GM21717 (cell line): Measurements from ENCODE around the gene KIF26A.

Experiments
- ATAC-seq: cut with Tn5 transposase; IDR thresholded peaks from one replicate; pipeline ENCODE4 v1.9.1; 2021; ENCODE audit warnings: mild to moderate bottlenecking, moderate library complexity; ENCODE audit not compliant: unreplicated experiment

KIF26A gene

DNA sequence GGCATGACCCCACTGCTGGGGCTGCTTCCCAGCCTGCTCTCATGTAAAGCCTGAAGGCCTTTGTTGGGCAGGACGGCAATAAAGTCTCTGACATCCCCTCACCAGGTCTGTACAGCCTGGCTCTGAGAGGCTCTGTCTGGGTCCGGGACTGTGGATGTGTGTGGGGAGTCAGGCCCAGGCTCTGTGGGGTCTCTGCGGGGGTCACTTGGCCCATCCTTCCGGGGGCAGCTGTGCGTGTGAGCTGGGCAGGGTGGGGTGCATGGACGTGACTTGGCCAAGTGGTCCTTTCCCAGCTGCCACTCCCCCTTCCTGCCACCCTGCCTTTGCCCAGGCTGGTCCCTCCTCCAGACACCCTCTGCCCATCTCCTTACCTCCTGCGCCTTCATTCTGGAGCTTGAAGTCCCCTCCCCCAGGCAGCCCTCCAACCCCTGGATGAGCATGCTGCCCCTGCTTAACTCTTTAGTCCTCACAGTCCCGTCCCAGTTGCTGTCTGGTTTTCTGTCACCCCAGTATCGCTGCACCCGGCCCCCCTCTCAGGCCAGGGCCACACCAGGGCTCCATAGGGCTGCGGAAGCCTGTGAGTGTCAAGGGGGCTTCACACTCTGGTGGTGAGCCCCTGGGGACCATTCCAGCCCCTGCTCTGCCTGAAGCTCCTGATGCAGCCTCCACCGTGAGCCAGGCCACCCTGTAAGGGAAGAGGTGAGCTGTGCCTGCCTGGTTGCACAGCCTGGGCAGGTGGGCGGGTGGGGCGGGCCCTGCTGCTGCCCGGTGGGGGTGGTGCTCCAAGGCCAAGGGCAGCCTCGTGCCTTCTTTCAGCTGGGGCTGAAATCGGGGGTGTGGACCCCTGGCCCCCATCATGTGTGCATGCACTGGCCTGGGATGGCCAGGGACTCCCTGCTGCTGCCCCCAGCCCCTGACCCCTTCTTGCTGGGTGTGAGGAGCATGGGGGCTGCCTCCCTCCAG lies 25.5 kb upstream of the KIF26A start:
- ATAC-seq = no peak

DNA sequence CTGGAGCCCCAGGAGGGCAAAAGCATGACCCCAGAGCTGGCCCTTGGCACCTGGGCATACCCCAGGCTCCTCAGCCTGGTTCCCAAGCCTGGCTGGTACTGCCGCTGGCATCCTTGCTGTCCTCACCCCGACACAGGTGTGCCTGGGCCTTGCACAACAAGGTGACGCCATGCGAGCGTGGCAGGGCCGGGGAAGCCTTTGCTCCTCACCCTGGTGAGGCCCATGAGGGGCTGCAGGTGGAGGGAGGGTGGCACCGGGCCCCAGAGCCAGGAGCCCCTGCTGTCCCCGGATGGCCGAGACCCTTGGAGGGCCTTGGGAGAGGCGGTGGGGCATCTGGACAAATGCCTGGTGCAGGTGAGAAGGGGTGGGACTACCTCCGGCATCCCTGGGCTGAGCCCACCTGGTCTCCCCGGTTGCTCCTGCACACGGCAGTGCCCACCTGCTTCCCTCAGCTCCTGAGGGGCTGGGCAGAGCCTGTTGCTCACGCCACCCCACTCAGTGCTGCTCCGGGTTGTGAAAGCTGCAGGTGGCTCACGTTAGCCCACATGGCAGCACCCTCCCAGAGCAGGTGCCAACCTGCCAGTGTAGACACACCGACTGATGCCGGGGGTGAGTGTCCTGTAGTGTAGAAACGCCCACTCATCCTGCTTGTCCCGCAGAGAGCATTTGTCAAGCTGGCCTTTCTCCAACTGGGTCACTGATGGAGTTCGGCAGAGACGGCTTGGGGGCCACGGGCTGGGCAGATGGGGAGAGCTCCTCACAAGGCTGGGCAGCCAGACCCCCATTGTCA lies 24.6 kb upstream of the KIF26A start:
- no peak for ATAC-seq

DNA sequence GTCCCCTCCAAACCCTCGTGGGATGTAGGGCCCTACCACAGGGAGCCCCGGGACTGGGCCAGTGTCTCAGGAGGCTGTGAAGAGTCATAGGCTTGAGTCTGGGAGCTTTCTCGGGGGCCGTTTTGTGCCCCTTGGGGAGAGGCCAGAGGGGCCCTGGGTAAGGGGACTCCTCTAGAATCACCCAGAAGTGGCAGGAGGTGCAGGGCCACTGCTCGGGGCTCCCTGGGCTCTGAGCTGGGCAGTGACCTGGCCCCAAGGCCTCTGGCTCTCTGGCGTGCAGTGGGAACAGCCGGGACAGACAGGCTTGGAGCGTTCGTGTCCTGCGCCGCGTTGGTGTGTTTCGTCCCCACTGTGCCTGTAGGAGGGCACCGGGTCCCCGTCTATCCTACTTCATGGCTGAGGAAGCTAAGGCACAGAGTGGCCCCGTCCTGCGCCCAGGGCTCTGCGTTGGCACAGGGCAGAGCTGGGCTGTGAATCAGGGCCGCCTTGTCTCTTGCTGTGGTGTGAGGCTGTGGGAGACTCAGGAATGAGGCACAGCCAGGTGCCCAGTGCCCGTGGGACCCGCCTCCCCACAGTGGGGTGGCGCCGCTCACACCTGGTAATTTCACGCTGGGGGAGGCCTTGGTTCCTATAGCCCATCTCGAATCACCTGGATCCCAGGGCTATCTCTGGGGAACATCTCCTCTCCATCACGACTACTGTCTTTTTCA lies 23.8 kb upstream of the KIF26A start:
- ATAC-seq = no peak

DNA sequence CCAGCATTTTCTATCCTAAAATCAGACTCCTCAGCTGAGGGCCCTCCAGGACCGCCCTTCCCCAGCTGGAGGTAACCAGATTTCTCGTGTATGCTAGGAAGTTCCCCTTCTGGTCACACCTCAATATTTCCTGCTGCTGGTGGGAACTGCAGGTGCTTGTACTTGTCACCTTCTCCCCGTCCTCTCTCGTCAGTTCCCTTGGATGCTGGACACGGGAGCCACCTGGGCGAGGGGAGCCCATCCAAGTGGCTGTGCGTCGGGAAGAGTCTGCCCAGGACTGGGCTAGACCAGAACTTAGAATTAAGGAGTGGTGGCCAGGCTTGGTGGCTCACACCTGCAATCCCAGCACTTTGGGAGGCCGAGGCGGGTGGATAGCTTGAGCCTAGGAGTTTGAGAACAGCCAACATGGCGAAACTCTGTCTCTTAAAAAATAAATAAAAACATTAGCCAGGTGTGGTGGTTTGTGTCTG lies 23.2 kb upstream of the KIF26A start:
- no peak for ATAC-seq

DNA sequence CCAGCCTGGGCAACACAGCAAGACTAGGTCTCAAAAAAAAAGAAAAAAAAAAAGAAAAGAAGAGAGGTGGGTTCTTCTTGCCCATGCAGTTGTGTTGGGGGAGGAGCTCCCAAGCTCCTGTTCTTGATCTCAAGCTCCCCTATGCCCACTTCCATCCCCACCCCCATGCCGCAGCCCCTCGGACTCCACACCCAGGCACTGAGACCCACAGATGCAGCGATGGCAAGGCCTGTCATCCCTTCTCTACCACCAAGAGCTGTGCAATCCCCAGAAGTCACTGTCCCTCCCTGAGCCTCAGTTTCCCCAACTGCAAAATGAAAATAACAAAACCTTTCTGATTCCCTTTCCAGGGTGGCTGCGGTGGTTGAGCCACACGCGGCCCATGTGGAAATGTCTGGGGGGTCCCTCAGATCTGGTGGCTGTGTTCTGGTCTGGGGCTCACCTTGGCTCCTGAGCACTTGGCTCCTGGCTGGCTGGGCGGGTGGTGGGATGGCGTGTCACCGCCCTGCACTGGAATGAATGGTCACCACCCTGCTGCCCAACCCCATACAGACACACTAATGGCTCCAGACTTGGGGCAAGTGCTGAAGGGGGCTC lies 22.6 kb upstream of the KIF26A start:
- no peak for ATAC-seq

DNA sequence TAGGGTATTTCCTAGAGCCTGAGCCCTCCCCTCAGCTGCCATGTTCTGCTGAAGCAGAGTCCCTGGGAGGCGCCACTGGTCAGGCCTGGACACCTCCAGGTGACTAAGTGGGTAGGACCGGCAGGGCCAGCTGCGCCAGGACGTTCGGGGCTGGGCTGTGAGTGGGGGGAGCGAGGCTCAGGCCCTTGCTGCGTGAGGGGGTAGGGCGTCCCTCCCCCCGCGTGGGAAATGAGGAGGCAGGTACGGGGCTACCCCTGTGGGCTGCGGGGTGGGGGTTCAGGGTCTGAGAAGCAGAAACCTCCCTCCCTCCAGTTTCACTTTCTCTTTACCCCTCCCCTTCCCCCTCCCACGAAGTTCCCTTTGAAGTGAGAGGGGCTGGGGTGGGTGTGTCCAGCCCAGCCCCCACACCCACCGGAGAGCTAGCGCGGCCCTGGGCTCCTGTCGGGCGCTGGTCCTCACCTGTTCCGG lies 22.1 kb upstream of the KIF26A start:
- ATAC-seq = no peak

DNA sequence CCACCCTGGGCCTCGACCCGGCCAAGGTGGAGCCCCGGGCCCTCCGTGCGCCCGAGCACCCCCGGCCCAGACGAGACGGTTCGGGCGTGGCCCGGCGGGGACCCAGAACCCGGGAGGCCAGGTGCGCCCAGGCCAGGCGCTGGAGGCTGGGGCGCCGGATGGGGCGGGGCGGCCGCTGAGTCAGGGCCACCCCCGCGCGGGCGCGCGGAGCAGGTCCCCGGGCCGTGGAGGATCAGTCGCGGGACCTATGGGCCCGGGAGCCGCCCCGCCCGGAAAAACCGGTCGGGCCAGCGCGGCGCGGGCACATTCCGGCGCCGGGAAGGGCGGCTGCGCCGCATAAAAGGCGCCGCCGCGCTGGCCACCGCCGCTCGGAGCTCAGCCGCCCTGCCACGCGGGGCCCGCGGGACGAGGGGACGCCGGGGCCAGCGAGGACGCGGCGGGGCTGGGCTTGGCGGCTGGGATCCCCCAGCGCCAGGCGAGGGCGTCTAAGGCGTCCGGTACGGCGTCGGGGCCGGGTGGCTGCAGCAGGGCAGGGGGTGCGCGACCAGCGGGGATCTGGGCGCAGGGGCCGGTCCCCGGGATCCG lies 21.5 kb upstream of the KIF26A start:
- ATAC-seq = no peak

DNA sequence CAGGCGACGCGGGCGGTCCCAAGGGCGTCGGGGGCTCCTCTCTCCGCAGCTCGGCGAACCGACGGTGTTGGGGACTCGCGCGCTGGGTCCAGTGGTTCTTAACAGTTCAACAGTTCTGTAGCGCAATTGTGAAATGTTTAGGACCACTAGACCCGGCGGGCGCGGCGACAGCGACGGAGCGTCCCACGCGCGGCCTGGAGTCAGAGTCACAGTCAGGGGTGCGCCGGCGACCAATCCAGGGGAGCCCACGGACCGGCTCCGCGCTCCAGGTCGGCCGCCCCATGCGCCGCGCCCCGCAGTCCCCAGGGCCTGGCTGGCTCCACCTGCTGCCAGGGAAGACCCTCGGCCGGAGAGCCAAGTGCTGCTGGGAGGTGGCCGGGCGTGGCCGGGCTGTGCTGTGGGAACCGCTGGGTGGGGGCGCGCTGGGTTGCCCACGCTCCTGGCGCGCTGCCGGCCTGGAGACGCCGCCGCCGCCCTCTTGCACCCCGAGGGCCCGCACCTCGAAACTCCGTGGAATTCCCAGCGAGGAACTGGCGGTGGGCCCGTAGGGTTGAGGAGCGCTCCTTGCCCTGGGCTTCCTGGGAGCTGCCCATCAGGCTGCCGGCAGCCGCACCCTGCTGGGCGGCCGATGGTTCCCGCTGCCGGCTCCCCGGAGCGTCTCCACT lies 20.9 kb upstream of the KIF26A start:
- ATAC-seq = no peak

DNA sequence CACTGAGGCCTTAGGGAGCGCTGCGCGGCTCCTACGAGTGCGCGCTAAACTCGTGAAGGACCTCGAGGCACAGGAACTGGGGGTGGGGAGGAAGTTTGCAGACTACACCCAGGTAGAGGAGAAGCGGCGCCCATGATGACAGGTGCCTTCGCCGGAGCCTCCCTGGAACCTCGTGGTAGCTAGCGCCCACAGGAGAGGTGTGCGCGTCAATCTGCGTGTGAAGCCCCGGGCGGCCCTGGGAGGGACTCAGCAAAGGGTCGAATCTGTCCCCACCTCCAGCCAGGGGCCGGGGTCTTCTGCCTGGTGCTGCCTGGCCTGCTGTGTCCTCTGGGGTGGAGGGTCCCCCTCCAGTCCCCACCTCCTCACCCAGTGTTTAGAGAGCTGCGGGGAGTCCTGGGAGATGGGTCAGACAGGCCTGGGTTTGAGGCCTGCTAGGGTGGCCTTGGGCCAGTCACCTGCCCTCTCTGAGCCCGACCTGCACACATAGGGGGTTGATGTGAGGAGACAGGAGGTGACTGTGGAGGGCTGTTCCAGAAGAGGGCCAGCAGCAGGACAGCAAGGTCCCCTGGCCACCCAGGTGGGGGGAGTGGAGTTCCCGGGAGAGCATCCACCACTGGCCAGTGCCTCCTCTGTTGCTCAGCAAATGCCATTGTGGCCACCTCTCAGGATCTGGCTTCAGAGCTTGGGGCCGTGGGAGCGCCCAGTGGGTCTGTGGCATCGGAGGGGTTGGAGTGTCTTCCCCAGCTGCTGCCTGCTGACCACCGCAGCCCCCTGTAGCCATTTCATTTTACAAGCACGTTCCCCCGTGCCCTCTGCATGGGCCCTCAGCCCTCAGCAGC lies 20.2 kb upstream of the KIF26A start:
- no peak for ATAC-seq

DNA sequence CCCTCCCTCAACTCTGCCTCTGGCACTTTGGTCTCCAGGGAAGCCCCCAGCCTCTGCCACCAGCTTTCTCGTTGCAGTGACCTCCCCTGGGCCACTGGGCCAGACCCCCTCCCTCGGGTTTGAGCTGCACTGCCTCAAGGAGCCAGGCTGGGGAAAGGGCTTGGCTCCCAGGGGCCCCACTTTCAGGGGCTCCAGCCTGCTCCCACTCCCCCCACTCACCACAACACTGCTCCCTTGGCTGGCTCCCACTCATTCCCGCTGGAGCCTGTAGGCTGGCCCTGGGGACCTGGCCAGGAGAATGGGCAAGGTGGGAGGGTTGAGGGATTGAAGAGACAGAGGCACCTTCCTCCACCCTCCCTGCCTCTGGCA lies 19.3 kb upstream of the KIF26A start:
- no peak for ATAC-seq

DNA sequence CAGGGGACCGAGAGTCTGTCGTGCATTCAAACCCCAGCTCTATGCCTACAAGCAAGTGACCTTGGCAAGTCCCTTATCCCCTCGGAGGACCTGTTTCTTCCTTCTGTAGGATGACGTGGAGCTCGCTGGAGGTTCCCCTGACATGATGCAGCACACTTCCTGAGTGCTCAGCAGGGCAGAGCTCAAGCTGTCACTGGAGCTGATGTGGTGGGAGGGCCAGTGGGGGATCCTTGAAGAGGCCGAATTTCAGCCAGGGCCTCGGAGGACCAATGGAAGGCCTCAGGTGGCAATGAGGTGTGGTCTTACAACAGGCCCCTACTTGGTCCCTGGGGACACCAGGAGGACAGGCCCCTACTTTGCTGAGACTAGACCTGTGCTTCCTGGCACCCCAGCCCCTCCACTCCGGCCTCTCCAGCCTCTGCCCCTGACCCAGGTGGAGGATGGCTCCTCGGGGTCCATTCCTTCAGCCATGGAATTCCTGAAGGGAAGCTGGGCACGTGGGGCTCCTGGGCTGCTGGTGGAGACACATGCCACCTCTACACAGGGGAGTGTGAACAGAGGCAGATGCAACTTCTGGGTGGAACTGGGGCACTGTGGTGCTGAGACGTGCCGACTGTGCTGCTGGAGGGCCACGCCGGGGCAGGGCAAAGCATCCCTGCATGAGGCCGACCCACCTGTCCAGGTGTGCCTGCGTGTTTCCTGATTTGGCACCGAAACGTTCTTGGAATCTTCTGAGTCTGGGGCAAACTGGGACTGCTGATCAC lies 18.7 kb upstream of the KIF26A start:
- ATAC-seq = no peak

DNA sequence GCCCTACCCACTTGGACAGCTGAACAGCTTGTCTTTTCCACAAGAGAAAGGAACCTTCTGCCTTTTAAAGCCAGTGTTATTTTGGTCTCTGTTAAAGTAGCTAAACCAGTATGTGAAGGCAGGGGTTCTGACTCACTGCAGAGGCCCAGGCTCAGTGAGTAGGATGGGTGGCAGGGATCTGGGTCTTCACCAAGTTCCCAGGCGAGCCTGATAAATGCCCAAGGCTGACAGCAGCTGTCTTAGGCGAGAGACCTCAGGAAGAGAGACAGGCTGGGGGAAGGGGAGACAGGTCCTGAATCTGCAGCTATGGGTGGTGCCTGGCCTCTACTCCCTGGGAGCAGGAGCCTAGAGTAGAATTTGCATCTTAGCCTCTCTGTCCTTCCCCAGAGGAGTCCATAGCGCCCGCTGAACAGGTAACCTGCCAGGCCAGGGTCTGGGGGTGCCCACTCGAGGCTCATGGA lies 18.1 kb upstream of the KIF26A start:
- no peak for ATAC-seq

DNA sequence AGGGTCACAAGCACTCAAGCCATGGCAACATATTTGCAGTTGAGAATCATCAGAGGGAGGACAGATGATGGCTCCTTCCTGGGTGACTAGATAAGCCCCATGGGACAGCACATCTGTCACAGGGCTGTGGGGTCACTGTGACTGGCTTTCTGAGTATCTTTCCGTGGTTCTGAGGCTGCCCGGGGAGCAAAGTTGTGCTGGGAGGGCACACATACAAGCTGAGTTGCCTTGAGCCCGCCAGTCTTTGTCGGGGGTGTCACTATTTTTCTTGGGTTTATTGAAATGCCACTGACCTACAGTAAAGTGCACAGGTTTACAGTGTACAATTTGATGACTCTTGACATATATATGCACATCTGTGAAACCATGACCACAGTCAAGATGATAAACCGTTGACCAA lies 17.2 kb upstream of the KIF26A start:
- no peak for ATAC-seq

DNA sequence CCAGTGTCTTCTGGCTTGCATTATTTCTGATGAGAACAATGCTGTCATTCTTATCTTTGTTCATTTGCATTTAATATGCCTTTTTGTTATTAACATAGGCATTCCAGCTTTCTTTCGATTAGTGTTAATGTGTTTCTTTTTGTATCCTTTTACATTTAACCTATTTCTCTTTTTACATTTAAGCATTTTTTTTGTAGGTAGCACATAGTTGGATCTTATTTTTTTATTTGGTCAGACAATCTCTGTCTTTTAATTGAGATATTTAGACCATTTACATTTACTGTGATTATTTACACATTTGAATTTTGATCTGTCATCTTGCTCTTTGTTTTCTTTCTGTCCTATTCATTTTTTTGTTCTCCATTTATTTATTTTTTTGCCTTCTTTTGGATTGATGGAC lies 14.5 kb upstream of the KIF26A start:
- ATAC-seq = no peak

DNA sequence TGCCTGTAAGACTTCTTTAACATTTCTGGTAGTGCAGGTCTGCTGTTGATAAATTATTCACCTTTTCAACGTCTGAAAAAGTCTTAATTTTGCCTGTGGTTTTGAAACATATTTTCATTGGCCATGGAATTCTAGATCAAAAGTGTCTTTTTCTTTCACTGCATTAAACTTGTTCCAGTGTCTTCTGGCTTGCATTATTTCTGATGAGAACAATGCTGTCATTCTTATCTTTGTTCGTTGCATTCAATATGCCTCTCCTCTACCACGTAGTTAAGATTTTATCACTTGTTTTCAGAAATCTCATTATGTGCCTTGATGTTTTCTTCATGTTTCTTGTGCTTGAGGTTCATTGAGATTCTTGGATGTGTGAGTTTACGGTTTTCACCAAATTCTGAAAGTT lies 13.4 kb upstream of the KIF26A start:
- no peak for ATAC-seq

DNA sequence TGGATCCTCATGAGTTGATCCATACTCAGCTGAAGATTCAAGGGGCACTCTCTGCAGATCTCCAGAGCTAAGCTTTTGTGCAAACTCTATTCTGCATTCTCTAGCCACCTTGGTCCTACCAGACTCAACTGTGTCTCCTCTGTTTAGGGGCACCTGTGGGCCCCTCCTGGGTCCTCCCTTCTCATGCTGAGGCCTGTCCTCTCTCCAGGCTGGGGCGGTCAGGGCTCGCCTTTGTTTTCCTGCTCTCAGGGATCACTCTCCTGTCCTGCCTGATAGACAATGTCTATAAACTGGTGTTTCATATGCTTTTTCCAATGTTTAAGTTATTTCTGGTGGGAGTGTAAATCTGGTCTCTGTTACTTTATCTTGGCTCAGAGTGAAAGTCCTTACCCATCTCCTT lies 11.6 kb upstream of the KIF26A start:
- ATAC-seq = no peak

DNA sequence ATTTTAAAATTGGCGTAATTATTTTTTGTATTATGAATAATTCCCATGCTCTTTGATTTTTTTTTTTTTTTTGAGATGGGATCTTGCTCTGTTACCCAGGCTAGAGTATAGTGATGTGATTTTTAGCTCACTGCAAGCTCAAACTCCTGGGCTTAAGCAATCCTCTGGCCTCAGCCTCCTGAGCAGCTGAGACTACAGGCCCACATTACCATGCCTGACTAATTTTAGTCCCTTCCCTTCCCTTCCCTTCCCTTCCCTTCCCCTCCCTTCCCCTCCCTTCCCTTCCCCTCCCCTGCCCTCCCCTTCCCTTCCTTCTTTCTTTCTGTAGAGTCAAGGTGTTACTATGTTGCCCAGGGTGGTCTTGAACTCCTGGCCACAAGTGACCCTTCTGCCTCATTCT lies 9.4 kb upstream of the KIF26A start:
- no peak for ATAC-seq

DNA sequence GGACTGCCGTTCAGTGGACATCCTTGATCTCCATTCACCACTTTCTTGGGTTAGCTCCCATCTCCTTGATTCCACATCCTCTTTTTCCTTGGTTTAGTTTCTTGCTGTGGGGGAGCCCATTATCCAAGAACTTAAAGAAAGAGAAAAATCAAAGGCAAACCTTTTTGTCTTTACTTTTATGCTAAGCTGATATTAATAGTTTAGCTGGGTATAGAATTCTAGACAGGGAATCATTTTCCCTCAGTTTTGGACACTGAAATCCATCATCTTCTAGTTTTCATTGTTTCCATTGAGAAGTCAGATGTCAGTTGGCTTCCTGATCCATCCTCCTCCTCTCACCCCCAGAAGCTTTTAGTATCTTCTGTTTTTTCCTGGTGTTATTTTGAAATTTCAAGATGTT lies 8.8 kb upstream of the KIF26A start:
- ATAC-seq = no peak
